Activated CD4-positive, alpha-beta T cell treated with anti-CD3 and anti-CD28 coated beads for 4 hours (primary cell): ENCODE results near the gene HELLS.
A peak's percentile ranks its signal among the peaks of the same experiment; 100 is the strongest.
"Not testable (repeated sequence)": the region's sequence is repeated elsewhere in the genome, so short reads cannot be mapped to it uniquely, and the experiment has no call there.

Source experiments
- DNase-seq, 2 donors: peaks; one replicate each; pipeline ENCODE4 v3.0.0-alpha.2; 2020

Gene HELLS

DNA sequence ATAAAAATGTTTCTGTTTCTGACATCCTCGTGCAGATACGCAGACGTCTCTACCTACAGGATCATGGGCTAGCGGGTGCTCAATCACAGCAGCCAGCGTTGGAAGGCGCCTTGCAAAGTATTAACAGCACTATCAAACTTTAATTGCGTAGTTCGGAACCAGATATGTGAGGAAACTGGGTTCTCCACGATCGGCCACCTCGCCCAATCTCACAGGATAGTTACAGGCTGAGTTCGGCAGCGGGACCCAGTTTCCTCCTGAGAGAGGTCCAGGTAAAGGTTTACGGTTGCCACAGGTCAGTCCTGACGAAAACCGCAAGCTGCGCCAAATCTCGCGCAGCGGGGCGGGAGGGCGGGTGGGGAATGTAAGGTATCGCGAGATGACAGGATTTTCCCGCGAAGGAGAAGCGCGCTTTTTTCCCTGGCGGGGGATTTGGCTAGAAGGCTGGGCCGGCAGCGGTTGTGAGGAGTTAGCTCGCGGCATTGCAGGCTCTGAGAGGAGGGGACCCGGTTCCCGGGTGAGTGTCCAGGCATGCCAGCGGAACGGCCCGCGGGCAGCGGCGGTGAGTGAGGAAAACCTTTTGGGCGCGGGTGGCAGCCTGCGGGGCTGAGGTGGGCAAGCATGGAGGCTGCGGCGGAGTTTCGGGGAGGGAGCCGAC lies at the start of gene HELLS:
HELLS (plus strand) TSS at position 398 of the 658 bp plus-strand sequence; CDS start at position 532, 134 bp downstream.
- peak; percentile 66 for DNase-seq

DNA sequence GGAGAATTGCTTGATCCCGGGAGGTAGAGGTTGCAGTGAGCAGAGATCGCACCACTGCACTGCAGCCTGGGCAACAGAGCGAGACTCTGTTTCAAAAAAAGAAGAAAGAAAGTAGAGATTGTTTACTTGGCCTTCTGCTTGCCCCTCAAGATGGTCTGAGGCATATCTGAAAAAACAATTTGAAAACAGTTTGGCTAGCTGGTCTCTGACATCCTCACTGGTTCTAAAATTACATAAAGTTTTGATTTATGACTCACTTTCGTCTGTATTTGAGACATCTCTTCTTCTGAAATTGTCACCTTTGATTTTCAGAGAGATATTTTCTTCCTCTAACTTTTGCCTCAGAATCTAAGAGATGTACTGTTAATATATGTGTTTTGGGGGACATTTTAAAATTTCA lies 49.6 kb upstream of the HELLS start:
- DNase-seq = no peak

DNA sequence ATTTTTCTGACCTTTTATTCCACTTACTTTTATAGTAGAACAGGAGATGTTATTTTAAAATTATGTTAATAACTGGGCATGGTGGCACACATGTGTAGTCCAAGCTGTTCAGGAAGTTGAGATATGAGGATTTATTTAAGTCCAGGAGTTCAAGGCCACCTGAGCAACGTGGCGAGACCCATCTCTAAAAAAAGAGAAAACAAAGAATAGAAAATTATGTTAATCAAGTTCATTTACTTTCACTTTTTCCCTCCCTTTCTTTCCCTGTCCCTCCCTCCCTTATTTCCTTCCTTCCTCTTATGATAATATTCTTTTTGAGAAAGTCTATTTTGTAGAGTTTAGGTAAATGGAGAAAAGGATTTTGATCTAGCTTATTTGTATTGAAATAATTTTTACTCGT lies 48.9 kb upstream of the HELLS start:
- no peak for DNase-seq

DNA sequence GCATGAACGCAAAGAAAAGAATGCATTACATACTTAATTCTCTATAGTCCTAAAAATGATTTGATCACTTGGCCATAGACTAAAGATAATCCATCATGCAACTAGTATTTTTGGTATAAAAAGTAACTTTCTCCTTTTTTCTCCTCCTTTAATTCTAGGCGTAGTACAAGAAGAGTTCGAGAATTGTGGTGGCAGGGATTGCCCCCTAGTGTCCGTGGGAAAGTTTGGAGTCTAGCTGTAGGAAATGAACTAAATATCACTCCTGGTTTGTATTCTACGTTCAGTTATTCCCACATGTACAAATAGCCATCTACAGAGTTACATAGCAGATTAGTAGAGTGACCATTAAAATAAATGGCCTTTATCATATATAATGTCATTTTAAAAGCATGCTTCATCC lies 45.5 kb upstream of the HELLS start:
- DNase-seq = no peak

DNA sequence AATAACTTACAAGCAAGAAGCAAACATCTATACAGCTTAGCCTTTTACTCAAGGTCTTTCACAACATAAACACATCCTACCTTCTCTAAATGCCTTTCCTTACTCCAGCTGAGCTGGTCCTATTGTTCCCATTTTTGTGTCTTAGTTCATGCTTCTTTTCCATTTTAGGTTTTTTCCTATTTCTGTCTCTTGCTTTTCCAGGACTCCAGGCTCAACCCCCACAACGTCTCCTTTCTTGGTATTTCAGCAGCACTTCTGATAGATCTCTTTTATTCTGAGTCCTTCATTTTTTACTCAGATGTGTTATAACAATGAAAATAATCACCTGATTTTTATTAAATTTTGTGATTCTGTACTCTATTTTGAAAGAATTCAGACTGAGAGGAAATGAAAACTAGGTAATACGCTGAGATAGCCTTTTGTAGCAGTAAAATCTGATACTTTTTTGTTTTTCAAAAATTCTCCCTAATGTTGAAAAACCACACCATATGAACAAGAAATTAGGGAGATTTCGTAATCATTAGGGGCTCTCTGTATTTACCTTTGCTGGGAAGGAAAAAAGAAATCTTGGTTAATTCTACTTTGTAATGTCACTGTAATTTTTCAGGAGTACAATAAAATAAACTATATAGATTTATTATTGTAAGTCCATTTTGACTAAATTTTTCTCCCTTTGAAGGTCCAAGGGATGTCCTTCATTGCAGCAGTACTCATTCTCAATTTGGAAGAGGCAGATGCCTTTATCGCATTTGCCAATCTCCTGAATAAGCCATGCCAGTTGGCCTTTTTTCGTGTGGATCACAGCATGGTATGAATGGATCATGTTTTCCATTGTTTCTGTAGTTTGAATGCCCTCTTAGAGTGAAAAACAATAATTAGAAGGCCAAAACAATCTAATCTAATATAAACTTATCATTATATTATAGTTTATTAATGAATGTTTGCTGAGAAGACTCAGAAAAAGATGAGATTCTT lies 24.0 kb upstream of the HELLS start:
- DNase-seq = no peak

DNA sequence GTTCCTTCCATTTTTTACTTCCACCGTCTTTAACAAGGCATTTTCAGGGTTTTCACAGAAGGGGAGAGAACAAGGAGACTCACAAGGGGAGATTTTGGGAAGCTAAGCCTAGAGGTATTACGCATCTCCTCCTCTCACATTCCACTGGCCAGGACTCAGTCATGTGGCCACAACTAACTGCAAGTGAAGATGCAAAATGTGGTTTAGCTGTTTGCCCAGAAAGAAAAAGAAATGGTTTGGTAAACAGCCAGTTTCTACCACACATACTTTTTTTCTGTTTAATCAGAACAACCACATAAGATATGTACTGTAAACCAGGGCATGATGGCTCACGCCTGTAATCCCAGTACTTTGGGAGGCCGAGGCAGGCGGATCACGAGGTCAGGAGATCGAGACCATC lies 21.4 kb upstream of the HELLS start:
- DNase-seq = no peak

DNA sequence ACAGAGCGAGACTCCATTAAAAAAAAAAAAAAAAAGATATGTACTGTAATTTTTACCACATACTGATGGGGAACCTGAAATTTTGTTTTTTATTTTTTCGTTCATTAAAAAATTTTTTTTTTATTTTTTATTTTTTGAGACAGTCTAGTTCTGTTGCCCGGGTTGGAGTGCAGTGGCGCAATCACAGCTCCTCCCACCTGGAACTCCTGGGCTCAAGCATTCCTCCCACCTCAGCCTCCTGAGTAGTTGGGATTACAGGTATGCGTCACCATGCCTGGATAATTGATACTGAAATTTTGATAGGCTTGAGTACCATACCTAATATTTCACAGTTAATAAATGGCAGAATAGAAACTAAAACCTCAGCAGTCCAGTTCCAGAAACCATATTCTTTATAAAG lies 20.9 kb upstream of the HELLS start:
- DNase-seq = no peak

DNA sequence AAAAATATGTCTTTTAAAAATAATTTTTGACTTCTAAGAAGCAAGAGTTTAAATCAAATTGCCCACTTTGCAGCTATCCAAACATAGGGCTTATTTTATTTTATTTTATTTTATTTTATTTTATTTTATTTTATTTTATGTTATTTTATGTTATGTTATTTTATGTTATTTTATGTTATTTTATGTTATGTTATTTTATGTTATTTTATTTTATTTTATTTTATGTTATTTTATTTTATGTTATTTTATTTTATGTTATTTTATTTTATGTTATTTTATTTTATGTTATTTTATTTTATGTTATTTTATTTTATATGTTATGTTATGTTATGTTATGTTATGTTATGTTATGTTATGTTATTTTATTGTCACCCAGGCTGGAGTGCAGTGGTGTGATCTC lies 14.0 kb upstream of the HELLS start:
- DNase-seq = not testable (repeated sequence)

DNA sequence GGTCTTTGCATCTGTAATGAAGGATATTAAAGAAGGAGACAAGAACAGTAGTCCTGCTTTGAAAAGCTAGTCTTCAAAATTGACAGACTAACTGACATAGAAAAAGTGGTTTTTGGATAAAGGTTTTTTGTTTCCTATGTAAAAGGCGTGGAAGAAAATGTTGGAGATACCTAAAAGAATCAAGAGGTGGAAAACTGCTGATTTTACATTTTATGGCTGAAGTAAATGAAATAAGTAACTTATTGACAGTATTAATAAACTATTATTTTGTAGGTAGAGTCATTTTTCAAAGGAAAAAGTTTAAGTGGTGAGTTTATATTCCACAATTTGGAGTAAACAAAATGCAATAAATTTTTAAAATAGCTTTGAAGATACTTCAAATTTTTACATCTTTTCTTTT lies 12.6 kb upstream of the HELLS start:
- DNase-seq = no peak

DNA sequence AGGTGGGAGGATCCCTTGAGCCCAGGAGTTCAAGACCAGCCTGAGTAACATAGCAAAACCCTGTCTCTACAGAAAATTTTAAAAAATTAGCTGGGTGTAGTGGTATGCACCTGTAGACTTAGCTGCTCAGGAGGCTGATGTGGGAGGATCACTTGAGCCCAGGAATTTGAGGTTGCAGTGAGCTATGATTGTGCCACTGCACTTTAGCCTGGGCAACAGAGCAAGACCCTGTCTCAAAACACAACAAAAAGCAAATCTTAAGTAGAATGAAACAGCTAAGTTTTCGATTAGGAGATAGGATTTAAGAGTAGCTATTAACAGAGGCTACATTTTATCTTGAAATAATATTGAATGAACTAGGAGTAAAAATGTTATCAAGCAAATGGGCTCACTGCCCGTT lies 3.3 kb upstream of the HELLS start:
- DNase-seq = not testable (repeated sequence)

DNA sequence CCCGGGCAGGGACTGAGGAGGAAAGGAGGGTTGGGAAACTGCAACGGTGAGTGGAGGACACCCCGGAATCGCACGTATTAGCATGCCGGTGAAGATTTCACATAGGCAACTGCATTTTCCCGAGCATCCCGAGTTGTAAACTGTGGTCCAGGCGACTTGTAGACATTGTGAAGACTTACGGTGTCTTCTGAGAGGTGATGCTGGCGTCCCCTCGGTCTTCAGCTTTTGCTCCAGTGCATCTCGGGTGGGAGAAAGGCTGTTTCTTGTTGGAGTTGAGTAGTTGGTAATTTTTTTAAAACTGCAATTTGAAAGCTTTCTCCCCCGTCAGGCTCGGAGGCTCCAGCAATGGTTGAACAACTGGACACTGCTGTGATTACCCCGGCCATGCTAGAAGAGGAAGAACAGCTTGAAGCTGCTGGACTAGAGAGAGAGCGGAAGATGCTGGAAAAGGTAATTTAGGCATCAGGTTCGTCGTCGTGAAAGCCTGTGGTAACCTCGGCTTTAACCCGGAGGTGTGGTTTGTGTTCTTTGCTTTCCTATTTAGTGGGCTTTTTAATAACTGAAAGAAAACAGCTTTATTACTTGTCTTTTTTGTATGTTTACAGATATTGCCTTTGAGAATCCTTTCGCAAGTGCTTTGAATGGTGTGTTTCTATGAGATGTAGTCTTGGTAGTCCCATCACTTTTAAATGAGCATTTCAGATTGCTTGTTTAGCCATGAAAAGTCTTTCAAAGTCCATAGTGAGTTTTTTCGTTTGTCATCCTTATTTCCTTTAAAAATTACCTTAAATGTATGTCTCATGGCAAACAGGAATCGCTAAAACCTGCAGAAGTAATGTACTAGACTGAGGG lies 687 bp downstream of the HELLS start:
- no peak for DNase-seq

DNA sequence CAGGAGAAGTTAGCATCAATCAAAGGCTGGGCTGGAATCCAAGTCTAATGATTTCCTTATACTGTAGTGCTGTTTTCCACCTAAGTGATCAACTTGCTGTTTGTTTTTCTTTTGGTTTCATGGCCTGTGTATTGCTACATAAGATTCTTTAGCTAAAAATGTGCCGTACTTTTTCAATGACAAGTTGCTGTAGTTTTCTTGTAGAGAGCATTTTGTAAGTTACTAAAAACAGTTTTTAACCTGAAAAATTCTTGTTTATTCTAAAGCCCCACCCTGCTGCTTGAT lies 1.3 kb downstream of the HELLS start:
- no peak for DNase-seq

DNA sequence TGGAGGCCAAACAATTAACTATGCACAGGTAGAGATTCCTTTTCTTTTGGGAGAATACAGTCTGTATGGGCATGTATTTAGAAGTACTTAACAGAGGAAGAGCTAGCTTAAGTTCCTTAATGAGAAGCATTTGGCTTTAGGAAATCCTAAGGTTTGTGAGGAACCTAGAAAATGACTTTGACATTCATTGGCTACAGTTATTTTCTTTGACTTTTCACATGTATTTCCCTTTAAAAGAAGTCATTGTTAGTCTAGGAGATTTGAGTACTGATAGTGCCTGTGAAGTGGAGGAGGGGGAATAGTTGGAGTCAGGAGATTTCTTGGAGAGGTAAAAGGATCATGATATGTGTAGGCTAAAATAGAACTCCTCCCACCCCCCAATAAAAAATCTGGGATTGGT lies 3.6 kb downstream of the HELLS start:
- DNase-seq = no peak

DNA sequence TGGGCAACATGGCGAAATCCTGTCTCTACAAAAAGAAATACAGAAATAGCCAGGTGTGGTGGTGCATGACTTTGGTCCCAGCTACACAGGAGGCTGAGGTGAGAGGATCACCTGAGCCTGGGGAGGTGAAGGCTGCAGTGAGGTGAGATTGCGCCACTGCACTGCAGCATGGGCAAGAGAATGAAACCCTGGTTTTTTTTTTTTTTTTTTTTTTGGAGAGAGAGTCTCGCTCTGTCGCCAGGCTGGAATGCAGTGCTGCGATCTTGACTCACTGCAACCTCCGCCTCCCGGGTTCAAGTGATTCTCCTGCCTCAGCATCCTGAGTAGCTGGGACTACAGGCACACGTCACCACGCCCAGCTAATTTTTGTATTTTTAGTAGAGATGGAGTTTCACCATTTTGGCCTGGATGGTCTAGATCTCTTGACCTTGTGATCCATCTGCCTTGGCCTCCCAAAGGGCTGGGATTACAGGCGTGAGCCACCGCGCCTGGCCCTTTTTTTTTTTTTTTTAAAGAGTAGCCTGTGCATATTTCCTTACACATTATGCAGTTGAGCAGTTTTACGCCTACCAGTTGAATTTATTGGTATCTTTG lies 22.2 kb downstream of the HELLS start:
- DNase-seq = not testable (repeated sequence)

DNA sequence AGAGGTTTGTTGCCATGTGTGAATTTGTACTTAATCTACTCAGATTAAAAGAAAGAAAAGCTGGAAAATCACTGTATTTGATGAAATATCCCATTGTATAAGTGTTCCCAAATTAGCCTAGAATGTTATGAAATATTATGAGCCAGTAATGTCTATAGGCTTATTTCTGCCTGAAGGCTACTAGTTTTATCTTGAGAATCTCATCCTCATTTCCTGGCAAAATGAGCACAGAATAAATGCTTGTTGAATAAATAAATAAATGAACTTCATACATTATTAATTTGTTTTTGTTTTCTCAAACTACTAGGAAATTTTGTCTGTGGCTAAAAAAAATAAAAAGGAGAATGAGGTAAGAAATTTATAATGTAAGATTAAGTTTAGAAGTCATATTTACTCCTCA lies 25.5 kb downstream of the HELLS start:
- no peak for DNase-seq

DNA sequence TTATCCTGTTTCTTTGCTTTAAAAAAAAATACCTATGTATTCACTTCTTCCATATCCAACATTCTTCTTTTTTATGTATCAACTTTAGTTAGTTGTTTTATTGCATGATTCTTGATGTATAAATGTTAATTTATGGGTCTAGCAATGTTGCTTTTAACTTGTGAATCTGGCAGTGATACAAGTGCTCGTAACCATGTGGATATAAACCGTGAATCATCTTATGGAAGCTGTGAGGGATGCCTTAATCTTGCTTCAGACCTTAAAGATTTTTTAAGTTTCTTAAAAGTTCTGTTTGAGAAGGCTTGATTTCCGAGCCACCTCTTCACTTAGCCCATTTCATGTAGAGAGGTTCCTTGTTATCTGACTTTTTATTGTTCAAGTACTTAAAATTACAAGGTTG lies 25.9 kb downstream of the HELLS start:
- no peak for DNase-seq

DNA sequence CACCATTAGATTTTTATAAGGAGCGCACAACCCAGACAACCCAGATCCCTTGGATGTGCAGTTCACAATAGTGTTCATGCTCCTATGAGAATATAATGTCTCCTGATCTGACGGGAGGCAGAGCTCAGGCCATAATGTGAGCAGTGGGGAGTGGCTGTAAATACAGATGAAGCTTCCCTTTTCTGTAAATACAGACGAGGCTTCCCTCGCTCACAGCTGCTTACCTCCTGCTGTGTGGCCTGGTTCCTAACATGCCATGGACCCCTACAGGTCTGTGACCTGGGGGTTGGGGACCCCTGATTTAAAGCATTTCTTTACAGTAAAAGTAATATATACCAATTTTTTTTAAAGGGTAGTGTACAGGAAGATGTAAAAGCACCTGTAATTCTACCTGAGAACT lies 33.2 kb downstream of the HELLS start:
- no peak for DNase-seq

DNA sequence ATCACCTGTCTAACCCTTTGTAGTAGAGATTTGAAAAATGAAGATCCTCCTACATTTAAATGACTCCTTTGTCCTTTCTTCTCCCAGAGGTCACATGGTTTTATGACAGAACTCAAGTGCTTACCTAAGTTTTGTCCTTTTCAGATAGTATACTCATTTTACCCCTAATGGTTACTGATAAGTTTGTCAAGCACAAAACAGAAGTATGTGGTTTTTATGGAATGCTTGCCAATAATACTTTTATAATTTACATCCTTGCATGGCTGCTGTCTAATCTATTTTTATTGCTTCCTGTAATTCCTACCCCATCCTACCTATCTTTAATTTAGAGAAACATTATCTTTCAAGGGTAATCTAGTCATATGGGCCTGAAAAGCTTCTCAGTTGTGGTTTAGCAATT lies 37.5 kb downstream of the HELLS start:
- DNase-seq = no peak

DNA sequence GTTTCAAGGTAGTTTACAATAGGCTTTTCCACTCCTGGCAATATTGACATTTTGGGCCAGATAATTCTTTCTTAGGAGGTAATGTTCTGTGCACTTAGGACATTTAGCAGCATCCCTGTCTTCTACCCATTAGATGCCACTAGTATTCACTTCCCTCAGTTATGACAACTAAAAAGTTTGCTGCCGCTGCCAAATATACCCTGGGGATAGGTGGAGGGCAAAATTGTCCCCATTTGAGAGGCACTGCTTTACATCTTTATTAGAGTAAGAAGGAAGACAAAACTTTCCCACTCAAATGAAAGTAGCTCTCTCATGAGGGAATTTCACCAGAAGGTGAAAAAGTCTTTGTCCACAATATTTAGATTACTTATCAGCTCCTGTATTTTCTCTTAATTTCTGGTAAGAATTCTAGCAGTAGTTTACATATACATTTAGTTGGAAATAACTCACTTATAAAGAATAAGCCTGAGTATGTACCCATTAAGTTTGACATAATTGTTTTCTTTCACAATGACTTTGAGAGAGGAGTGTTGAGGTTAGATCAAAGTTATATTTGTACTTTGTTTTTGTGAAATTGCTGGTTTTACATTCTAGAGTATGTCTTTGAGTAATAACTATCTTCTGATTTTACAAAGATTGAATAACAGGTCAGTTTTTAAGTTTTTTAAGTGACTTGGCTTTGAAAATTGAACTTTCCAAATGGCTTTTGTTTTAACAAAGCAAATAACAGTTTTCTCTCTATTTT lies 46.0 kb downstream of the HELLS start:
- DNase-seq = no peak

DNA sequence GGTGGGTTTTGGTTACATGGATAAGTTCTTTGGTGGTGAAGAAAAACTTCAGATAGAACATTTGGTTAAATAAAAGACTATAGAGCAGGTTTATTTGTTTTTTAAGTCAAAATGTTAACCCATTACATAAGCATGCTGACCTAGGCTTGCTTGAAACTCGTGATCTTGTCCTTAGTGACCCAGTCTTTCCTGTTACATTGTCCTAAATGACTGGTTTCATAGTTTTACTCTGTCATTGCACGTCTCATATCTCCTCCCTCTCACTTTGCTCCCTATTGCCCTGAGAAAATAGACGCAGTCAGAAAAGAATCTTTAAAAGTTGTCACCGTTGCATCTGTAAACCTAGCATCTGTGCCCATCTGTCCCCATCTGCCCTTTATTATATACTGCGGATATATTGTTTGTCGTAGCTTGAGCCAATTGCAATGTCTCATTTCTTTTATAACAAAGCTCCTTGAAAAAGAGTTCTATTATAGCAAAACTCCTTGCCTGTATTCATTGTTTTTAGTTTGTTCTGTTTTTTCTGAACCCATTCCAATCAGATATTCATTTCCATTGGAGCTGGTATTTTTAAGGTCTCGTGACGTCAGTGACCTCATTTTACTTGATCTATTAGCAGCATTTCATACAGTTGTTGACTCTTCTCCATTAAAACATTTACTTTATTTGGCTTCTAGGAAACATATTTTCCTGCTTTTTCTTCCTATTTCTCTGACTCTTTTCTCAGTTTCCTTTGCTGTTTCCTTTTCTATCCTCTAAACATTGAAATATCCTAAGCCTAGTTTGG lies 57.3 kb downstream of the HELLS start:
- DNase-seq = no peak

DNA sequence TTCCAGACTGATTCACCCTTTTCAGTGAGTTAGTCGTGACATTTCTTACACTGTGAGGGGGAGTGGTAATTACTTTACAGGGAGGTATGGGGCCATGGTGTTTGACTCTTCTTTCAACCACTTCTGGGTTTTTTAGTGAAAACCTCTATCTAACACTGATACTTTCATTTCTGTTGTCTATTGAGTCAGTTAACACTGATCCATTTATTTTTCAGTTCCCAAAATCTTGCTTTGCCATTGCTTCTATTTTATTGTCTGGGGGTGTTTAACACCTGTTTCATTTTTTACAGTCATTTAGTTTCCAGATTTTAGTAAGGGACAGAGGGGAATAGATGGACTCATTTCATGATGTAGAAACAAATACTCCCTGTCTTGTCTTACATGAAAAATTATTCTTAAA lies 61.5 kb downstream of the HELLS start:
- no peak for DNase-seq

DNA sequence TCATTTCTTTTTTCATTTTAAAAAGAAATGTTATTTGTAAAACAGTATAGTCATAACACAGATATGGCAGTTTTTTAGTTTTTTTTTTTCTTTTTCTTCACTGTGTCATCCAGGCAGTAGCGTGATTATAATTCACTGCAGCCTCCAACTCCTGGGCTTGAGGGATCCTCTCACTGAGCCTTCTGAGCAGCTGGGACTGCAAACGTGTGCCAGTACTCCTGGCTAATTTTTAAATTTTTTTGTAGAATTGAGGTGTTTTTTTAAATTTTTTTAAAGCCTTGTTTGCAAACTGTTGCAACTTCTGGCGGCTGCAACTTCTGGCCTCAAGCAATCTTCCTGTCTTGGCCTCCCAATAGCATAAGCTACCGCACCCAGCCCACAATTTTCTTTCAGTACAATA lies 63.0 kb downstream of the HELLS start:
- no peak for DNase-seq
